Measurements from ENCODE around the gene KRTAP1-4.
"Not testable (repeated sequence)": the region's sequence is repeated elsewhere in the genome, so short reads cannot be mapped to it uniquely, and the experiment has no call there.

The KRTAP1-4 gene

DNA sequence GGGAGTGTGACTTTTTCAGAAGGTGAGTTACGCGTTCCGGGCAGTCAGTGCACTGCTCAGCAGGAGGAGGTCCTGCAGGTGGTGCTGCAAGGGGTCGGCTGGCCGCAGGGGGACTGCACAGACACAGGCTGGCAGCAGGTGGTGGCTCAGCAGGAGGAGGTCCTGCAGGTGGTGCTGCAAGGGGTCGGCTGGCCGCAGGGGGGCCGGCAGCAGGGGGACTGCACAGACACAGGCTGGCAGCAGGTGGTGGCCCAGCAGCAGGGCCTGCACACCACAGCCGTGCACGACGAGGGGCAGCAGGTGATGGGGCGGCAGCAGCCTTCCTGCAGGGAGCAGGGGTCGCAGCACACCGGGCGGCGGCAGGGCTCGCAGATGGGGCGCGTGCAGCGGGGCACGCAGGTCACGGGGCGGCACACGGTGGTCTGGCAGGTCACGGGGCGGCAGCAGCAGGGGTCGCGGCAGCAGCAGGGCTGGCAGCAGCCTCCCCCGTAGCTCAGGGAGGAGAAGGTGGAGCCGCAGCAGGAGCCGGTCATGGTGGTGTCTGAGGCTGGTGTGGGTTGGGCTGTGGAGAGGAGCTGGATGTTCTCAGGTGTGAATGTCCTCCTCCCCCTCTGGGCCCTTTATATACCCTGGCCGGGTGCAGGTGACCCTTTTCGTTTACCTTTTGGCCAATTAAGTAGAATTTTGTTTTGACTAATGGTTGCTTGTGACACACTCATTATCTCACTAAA is 16.9 kb upstream of the KRTAP1-4 start, which contains the start of gene KRTAP2-1:
Gene KRTAP2-1, minus strand, starts transcription at position 582 of the 731 bp plus-strand sequence. Its CDS starts 49 bp downstream, at position 533.
- DNase-seq (ENCODE audit: low read depth) = not testable (repeated sequence)

DNA sequence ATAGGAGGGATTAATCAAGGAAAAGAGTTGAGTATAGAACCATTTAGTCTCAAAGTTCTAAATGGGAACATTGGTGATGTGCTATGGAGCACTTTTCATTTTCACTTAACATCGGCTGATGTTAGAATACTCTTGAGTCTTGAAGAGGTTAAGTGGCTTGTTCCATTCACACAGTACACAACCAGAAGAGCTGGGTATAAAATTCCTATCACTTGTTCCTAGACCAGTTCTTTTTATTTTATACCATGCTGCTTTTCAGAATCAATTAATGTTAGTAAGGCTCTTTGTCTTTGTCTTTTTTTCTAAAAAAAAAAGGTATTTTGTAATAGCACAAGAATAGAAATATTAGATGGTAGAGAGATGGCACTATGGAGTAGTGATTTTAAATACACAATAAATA is 13.0 kb upstream of the KRTAP1-4 start:
- DNase-seq (ENCODE audit: low read depth) = no peak

GRCh38 chr17:41040783-41041571 is 11.0 kb upstream of the KRTAP1-4 start, which contains the start of gene KRTAP1-1:
Gene KRTAP1-1, minus strand, starts transcription at chr17:41041450. Its CDS starts 53 bp downstream, at chr17:41041397.
- DNase-seq (ENCODE audit: low read depth) = not testable (repeated sequence)

DNA sequence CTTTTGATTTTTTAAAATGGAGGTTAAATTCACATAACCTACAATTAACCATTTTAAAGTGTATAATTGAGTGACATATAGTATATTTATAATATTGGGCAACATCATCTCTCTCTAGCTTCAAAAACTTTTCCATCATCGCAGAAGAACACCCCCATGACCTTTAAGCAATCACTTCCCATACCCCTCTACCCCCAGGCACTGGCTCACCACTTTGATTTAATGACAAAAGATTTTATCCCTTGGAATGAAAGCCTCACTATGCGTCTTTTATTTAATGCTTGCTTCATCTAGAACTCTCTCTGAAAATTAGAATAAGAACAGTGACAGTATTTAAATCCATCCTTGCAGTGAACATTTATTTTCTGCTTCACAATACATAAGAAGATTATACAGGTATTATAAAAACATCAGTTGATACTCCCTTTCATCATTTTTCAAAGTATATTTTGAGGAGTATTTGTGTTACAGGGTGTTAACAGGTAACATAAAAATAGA is 7.9 kb upstream of the KRTAP1-4 start:
- no peak for DNase-seq (ENCODE audit: low read depth)

GRCh38 chr17:41034346-41034935 is 4.4 kb upstream of the KRTAP1-4 start, which contains the start of gene KRTAP1-3:
Gene KRTAP1-3, minus strand, starts transcription at chr17:41034874. Its CDS starts 53 bp downstream, at chr17:41034821.
- not testable (repeated sequence) for DNase-seq (ENCODE audit: low read depth)

DNA sequence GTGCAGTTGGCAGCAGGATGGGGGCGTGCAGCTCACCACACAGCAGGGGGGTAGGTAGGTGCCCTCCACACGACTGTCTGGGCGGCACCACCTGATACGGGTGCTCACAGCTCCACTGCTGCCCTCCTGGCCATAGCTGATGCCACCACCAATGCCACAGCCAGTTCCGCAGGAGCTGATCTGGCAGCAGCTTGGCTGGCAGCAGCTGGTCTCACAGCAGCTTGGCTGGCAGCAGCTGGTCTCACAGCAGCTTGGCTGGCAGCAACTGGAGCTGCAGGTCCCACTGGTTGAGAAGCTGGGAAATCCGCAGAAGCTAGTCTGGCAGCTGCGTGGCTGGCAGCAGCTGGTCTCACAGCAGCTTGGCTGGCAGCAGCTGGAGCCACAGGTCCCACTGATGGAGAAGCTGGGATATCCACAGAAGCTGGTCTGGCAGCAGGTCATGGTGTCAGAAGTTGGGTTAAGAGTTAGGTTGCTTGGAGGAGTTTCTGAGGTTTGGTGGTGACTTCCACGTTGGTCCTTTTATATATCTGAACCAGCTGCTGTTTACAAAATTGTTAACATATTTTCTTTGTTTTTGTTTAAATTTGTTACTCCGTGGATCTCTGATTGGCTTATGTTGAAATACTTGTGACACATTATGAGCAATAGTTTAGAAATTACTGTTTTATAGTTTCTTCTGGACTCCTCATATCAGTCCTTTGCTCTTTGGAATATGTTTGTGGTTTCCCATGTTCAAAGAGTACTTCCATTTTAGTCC is 3.1 kb downstream of the KRTAP1-4 start, which contains the start of gene KRTAP1-5:
Gene KRTAP1-5, minus strand, starts transcription at position 494 of the 757 bp plus-strand sequence. Its CDS starts 53 bp downstream, at position 441.
- DNase-seq (ENCODE audit: low read depth) = peak; percentile 95

- DNase-seq (ENCODE audit: low read depth) = peak; percentile 33
These were observed 5.3 kb downstream of the KRTAP1-4 start for GRCh38 chr17:41024697-41025096.

GRCh38 chr17:41020336-41020735 is 9.7 kb downstream of the KRTAP1-4 start:
- no peak for DNase-seq (ENCODE audit: low read depth)

DNA sequence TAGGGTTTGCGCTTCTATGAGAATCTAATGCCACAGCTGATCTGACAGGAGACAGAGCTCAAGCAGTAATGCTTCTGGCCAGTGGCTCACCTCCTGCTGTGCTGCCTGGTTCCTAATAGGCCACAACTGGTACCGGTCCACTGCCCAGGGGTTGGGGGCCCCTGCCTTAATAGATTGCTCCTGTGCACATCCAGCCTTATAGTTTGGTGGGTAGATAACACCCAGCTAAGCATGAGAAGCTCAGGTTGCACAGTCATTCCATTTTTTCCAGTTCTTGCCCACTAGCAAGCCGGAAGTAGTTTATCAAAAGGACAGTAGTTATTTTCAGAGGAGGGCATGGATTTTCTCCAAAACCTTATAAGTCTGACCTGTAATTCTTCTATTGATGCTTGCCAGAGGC is 10.6 kb downstream of the KRTAP1-4 start:
- no peak for DNase-seq (ENCODE audit: low read depth)

GRCh38 chr17:41018541-41018940 is 11.5 kb downstream of the KRTAP1-4 start:
- DNase-seq (ENCODE audit: low read depth) = no peak

DNA sequence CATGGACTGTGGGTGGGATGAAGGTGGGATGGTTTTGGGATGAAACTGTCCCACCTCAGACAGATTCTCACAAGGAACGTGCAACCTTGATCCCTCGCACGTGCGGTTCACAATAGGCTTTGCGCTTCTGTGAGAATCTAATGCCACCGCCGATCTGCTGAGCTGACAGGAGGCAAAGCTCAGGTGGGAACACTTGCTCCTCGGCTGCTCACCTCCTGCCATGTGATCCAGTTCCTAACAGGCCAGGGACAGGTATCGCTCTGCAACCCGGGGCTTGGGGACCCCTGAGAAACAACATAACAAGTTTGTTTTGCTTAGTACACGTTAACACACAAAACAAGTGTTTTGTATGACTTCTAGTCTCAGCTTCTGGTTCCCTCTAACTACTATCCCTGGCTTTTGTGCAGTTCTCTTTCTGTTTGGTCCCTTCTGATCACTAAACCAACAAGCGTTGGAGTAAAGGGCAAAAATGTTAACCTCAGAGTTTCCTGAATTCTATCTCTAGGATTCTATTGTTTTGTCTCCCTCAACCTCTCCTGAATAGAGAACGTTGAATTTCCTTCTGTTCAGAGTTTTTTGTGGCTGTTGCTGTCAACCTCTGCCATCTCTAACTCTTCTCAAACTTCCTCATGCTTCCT is 13.3 kb downstream of the KRTAP1-4 start:
- DNase-seq (ENCODE audit: low read depth) = no peak

- no peak for DNase-seq (ENCODE audit: low read depth)
These were observed 14.5 kb downstream of the KRTAP1-4 start for GRCh38 chr17:41015454-41015853.

DNA sequence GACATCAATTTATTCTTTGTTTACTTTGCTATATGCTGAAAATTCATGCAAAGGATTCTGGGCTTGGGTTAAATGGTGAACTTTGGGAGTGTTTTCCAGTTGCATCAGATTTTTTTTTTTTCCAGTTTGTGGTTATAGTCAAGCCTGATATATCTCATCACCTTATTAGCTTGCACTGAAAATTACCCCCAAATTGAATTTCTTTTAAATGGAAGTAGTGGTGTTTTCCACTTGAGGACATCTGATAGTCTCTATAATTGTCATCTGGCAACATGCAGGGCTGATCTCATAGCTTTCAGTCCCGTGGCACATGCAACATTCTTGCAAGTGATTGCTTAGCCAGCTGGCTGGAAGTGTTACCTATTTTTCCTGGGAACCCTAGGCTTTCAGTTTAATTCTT is 16.4 kb downstream of the KRTAP1-4 start:
- DNase-seq (ENCODE audit: low read depth) = peak; percentile 29

DNA sequence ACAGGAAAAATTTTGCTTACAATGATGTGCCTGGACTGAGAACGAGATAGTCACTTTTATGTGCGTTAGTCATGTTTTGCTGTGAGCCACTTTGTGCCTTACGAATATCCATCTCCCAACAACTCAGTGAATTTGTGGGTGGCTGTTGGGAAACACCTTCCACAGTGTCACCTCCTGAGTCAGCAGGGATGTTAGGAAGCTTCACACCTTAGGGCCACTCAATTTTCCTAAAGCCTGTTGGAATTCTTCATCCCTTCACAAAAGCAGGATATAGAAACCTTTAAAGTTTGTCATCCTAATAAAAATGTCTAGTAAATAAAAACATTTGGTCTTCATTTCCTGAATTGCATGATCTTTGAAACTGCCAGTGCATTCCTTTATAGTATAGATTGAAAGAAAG is 16.8 kb downstream of the KRTAP1-4 start:
- peak; percentile 42 for DNase-seq (ENCODE audit: low read depth)

GRCh38 chr17:41012326-41013120 is 17.5 kb downstream of the KRTAP1-4 start:
- DNase-seq (ENCODE audit: low read depth) = no peak

DNA sequence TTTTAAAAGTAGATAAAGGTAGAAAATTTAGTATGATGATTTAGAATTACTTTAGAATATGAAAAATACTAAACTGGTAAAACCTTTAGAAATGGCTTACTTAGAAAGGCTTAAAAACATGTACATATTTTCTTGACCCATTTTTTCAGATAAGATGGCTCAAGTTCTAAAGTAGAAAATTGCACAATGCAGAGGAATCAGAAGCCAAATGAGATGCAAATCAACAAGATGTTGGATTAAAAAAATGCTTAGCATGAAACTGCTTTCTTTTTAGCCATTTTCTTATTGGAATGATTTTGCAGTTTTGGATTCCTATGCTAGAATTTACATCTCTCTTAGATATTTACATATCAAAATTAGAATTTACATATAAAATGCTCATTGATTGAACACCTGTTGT is 19.6 kb downstream of the KRTAP1-4 start:
- no peak for DNase-seq (ENCODE audit: low read depth)

DNA sequence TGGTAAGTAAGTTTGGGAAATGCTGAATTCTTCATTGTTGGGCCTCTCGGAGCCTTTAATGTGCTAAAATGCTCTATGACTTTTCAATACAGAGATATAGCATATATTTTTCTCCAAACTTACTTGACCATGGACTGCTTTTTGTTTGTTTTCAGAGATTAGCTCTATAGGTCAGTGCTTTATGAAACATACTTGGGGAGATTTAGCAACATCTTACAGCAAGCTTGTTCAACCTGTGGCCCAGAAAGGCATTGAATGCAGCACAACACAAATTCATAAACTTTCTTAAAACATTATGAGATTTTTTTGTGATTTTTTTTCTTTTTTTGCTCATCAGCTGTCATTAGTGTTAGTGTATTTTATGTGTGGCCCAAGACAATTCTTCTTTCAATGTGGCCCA is 20.1 kb downstream of the KRTAP1-4 start:
- DNase-seq (ENCODE audit: low read depth) = no peak

DNA sequence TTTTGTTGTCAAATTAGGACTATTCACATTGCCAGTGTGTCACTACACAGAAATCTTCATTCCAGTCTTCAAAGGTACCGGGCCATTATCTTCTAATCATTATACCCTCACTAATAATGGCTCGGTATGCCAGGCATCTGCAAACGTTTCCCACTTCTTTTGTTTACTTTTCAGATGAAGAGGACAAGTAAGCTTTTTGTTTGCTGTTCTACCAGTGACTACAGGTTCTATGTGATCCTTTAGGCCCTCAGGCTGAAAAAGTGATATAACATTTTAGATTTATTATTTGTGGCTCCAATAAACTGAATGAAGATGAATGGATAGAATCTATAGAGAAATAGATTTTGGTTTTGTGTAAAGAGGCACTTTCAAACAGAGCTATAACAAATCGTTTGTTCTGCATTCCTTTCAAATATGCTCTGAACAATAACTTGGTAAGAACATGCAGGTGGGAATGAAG is 20.7 kb downstream of the KRTAP1-4 start:
- no peak for DNase-seq (ENCODE audit: low read depth)

- no peak for DNase-seq (ENCODE audit: low read depth)
These were observed 21.2 kb downstream of the KRTAP1-4 start, which contains the start of gene KRTAP3-1 for GRCh38 chr17:41008811-41009210. Gene KRTAP3-1, minus strand, starts transcription at chr17:41009128. Its CDS starts 54 bp downstream, at chr17:41009074.

GRCh38 chr17:41004397-41004796 is 25.6 kb downstream of the KRTAP1-4 start:
- DNase-seq (ENCODE audit: low read depth) = no peak

Data from GM04503 (cell line).